Natural killer cell (primary cell): ENCODE data around the gene RBM10. TPM values are rescaled to one million over a fixed set of nuclear protein-coding genes. Genes with fewer than 3 reads are reported as not detected.
A peak's percentile ranks its signal among the peaks of the same experiment; 100 is the strongest.

Experiments
- ATAC-seq, 3 donors: fragments of 150-1000 bp in 2 of 3; fragments of 200-7000 bp in 1 of 3; cut with Tn5 transposase; 1 replicate in 1 of 3; 2 replicates in 2 of 3; pipeline ENCODE4 v1.10.0; 2021; ENCODE audit warnings: mild to moderate bottlenecking in 2 of 3, moderate library complexity in 2 of 3
- DNase-seq, 2 donors: peaks; one replicate each; pipeline versions ENCODE4 v3.0.0 to v3.0.0-alpha.2; 2013 to 2021; ENCODE audit warnings: mixed read lengths in 1 of 2
- H3K27ac ChIP-seq: one replicate; pipeline ENCODE4 v1.5.1; 2013; ENCODE audit warnings: mild to moderate bottlenecking, low read length
- H3K27me3 ChIP-seq: one replicate; pipeline ENCODE4 v1.6.1; 2013; ENCODE audit warnings: low read length; ENCODE audit not compliant: control insufficient read depth, insufficient read depth
- H3K36me3 ChIP-seq: one replicate; pipeline ENCODE4 v1.6.1; 2013; ENCODE audit warnings: low read length; ENCODE audit not compliant: control insufficient read depth, insufficient read depth
- H3K4me1 ChIP-seq: one replicate; pipeline ENCODE4 v1.6.1; 2013; ENCODE audit warnings: low read length; ENCODE audit not compliant: control insufficient read depth, insufficient read depth
- H3K4me3 ChIP-seq: one replicate; pipeline ENCODE4 v1.5.1; 2013; ENCODE audit warnings: low read length
- H3K9me3 ChIP-seq: one replicate; pipeline ENCODE4 v1.6.1; 2013; ENCODE audit warnings: low read length; ENCODE audit not compliant: control insufficient read depth, insufficient read depth
- H3K27ac Mint-ChIP-seq, 2 donors: one replicate each; pipeline ENCODE4 v1.8.0; 2022; ENCODE audit warnings: mild to moderate bottlenecking in 2 of 2, mixed read lengths in 2 of 2, moderate library complexity in 1 of 2
- H3K27me3 Mint-ChIP-seq, 2 donors: one replicate each; pipeline ENCODE4 v1.8.0; 2022; ENCODE audit warnings: low read depth in 2 of 2, mixed read lengths in 2 of 2
- H3K36me3 Mint-ChIP-seq: one replicate; pipeline ENCODE4 v1.8.0; 2022; ENCODE audit warnings: mixed read lengths
- H3K4me1 Mint-ChIP-seq, 2 donors: one replicate each; pipeline ENCODE4 v1.8.0; 2022; ENCODE audit warnings: mixed read lengths in 2 of 2
- H3K4me3 Mint-ChIP-seq: one replicate; pipeline ENCODE4 v1.8.0; 2022; ENCODE audit warnings: mild to moderate bottlenecking, moderate library complexity, mixed read lengths
- H3K9me3 Mint-ChIP-seq, 2 donors: one replicate each; pipeline ENCODE4 v1.8.0; 2022; ENCODE audit warnings: mixed read lengths in 2 of 2
- CTCF ChIP-seq: fragments of 200-600 bp; IDR thresholded peaks from one replicate; pipeline ENCODE4 v1.8.0; 2022; ENCODE audit warnings: antibody characterized with exemption
- WGBS: methylation state at CpG from one replicate; pipeline ENCODE4 v1.1.7; 2013; ENCODE audit warnings: missing lambda C conversion rate; ENCODE audit not compliant: insufficient coverage; 5-methylcytosine and 5-hydroxymethylcytosine counted together
- intact Hi-C: fragments of 100-400 bp; cut with micrococcal nuclease; formaldehyde crosslinking; loops from one replicate; pipeline ENCODE4 v1.14.2; 2022
- total RNA-seq, 4 donors: library from RNA; stranded (reverse); fragments of 120-200 nt in 1 of 4; gene quantifications; one replicate each; pipeline versions ENCODE4 v1.2.3 to v1.2.4, GENCODE V29; 2013 to 2022

Gene RBM10
- total RNA-seq, 3 donors from 2014 or later (not counting 1 experiment from before 2014, with no cell fraction given), result 37.5 to 43.7 (median 39.4) TPM

GRCh38 chrX:47224896-47225290 is 79.9 kb downstream of the RBM10 start:
- no peak for ATAC-seq
- no peak for TF ChIP-seq CTCF
- H3K27ac Mint-ChIP-seq, result no peak overlapping the region
- intact Hi-C loops, result no loop called here
- no peaks in the 10 kb centered on the region for H3K27me3 Mint-ChIP-seq
- WGBS, result 91% methylated on average over 4 of the region's 4 CpGs
- Histone ChIP-seq H3K27ac (no peak overlapping the region), H3K27me3 (no peaks in the 10 kb centered on the region), H3K4me1 (peaks cover 10% of the 10 kb centered on the region), H3K36me3 (peaks cover 50% of the 10 kb centered on the region), H3K9me3 (no peaks in the 10 kb centered on the region), H3K4me3 (no peak overlapping the region)
- peaks cover 13 to 24% of the 10 kb centered on the region in 2 donors for H3K4me1 Mint-ChIP-seq
- no peak for DNase-seq
- no peak overlapping the region for H3K4me3 Mint-ChIP-seq
- no peaks in the 10 kb centered on the region for H3K36me3 Mint-ChIP-seq
- H3K9me3 Mint-ChIP-seq, result no peaks in the 10 kb centered on the region

- Mint-ChIP-seq H3K4me1 (peaks cover 5 to 15% of the 10 kb centered on the region in 2 donors), H3K27ac (peak overlapping the region in 1 of 2 donors; percentile 63), H3K36me3 (no peaks in the 10 kb centered on the region), H3K27me3 (no peaks in the 10 kb centered on the region), H3K4me3 (no peak overlapping the region), H3K9me3 (no peaks in the 10 kb centered on the region)
- H3K36me3 ChIP-seq, result peaks cover 50% of the 10 kb centered on the region
- H3K27me3 ChIP-seq, result no peaks in the 10 kb centered on the region
- no peaks in the 10 kb centered on the region for H3K4me1 ChIP-seq
- 90% methylated on average over 4 of the region's 6 CpGs for WGBS
- DNase-seq (no peak), ATAC-seq (no peak)
- intact Hi-C loops, result no loop called here
- no peak overlapping the region for H3K27ac ChIP-seq
- H3K4me3 ChIP-seq, result no peak overlapping the region
- no peaks in the 10 kb centered on the region for H3K9me3 ChIP-seq
- no peak for TF ChIP-seq CTCF
Measured at GRCh38 chrX:47226071-47226470, 81.0 kb downstream of the RBM10 start.

- no peak overlapping the region for H3K4me3 Mint-ChIP-seq
- peak overlapping the region in 1 of 2 donors; percentile 63 for H3K27ac Mint-ChIP-seq
- H3K4me1 Mint-ChIP-seq, result peaks cover 6 to 13% of the 10 kb centered on the region in 2 donors
- H3K4me3 ChIP-seq, result no peak overlapping the region
- intact Hi-C loops, result no loop called here
- DNase-seq, result no peak
- 96% methylated on average over 7 of the region's 19 CpGs for WGBS
- no peaks in the 10 kb centered on the region for H3K27me3 ChIP-seq
- H3K36me3 ChIP-seq, result peaks cover 50% of the 10 kb centered on the region
- TF ChIP-seq CTCF, result no peak
- no peaks in the 10 kb centered on the region for H3K9me3 ChIP-seq
- no peak overlapping the region for H3K27ac ChIP-seq
- no peak for ATAC-seq
- H3K9me3 Mint-ChIP-seq, result no peaks in the 10 kb centered on the region
- H3K36me3 Mint-ChIP-seq, result no peaks in the 10 kb centered on the region
- no peaks in the 10 kb centered on the region for H3K4me1 ChIP-seq
- no peaks in the 10 kb centered on the region for H3K27me3 Mint-ChIP-seq
Measured at GRCh38 chrX:47226531-47227333, 81.7 kb downstream of the RBM10 start.

- Mint-ChIP-seq H3K27ac (no peak overlapping the region), H3K9me3 (no peaks in the 10 kb centered on the region), H3K4me3 (no peak overlapping the region), H3K36me3 (no peaks in the 10 kb centered on the region), H3K4me1 (peaks cover 4 to 9% of the 10 kb centered on the region in 2 donors), H3K27me3 (no peaks in the 10 kb centered on the region)
- Histone ChIP-seq H3K27ac (no peak overlapping the region), H3K36me3 (peaks cover 50% of the 10 kb centered on the region), H3K27me3 (no peaks in the 10 kb centered on the region), H3K4me3 (no peak overlapping the region), H3K9me3 (no peaks in the 10 kb centered on the region), H3K4me1 (peaks cover 2% of the 10 kb centered on the region)
- ATAC-seq (no peak), DNase-seq (no peak)
- intact Hi-C loops, result no loop called here
- TF ChIP-seq CTCF, result no peak
- WGBS, result 97% methylated on average over 6 of the region's 9 CpGs
Measured at GRCh38 chrX:47227334-47227583, 82.2 kb downstream of the RBM10 start.
